HEK293 (cell line): ENCODE data around the gene RPL10.

Experiments used
- CTCF ChIA-PET: fragments of 350-600 bp; formaldehyde crosslinking; extraction: SDS; loops from one replicate; lab custom pipeline; 2021; ENCODE audit warnings: antibody characterized with exemption; lab: Yijun Ruan, JAX
- POLR2A ChIA-PET: fragments of 300-600 bp; formaldehyde crosslinking; extraction: SDS; loops from one replicate; lab custom pipeline; 2020; ENCODE audit warnings: antibody characterized with exemption, inconsistent platforms; lab: Yijun Ruan, JAX
- H3K27ac ChIP-seq: fragments of 200-500 bp; sonication (Bioruptor generic); 2 replicates; pipeline ENCODE4 v1.5.1; 2014; ENCODE audit warnings: low read depth, low read length, control low read depth, inconsistent platforms; ENCODE audit errors: extremely low read depth
- H3K36me3 ChIP-seq, 2 experiments: fragments of 200-500 bp in 1 of 2; sonication (Bioruptor generic) in 1 of 2; 1 replicate in 1 of 2; 2 replicates in 1 of 2; pipeline ENCODE4 v1.5.1; 2014 to 2017; ENCODE audit warnings: inconsistent platforms in 2 of 2, low read length in 2 of 2; ENCODE audit not compliant: control insufficient read depth in 2 of 2, insufficient read depth in 1 of 2
- H3K4me1 ChIP-seq: fragments of 200-500 bp; sonication (Bioruptor generic); 2 replicates; pipeline ENCODE4 v1.5.1; 2014; ENCODE audit warnings: mild to moderate bottlenecking, low read length, inconsistent platforms; ENCODE audit not compliant: control insufficient read depth, insufficient read depth
- H3K4me3 ChIP-seq: 2 replicates; pipeline ENCODE4 v1.5.1; 2011; ENCODE audit warnings: low read depth, mild to moderate bottlenecking, control low read depth, low read length, moderate library complexity
- H3K9me3 ChIP-seq: fragments of 200-500 bp; sonication (Bioruptor generic); 2 replicates; pipeline ENCODE4 v1.5.1; 2014; ENCODE audit warnings: low read depth, low read length, inconsistent platforms; ENCODE audit not compliant: control insufficient read depth, insufficient read depth
- GLIS1 ChIP-seq: fragments of 450-650 bp; formaldehyde crosslinking; IDR thresholded peaks from 2 replicates; pipeline ENCODE4 v1.5.1; 2016; ENCODE audit warnings: missing biosample characterization, missing genetic modification characterization
- GLIS2 ChIP-seq: fragments of 450-650 bp; formaldehyde crosslinking; IDR thresholded peaks from 2 replicates; pipeline ENCODE4 v1.5.1; 2016; ENCODE audit warnings: missing biosample characterization, missing genetic modification characterization
- KLF16 ChIP-seq: fragments of 450-650 bp; formaldehyde crosslinking; IDR thresholded peaks from 2 replicates; pipeline ENCODE4 v1.5.1; 2017; ENCODE audit warnings: missing biosample characterization, missing genetic modification characterization
- SCRT1 ChIP-seq: fragments of 450-650 bp; formaldehyde crosslinking; IDR thresholded peaks from 2 replicates; pipeline ENCODE4 v1.5.1; 2016; ENCODE audit warnings: missing biosample characterization, missing genetic modification characterization, borderline replicate concordance
- SCRT2 ChIP-seq: fragments of 450-650 bp; formaldehyde crosslinking; IDR thresholded peaks from 2 replicates; pipeline ENCODE4 v1.5.1; 2016; ENCODE audit warnings: missing biosample characterization, missing genetic modification characterization
- WT1 ChIP-seq: fragments of 450-650 bp; formaldehyde crosslinking; IDR thresholded peaks from 2 replicates; pipeline ENCODE4 v1.5.1; 2016; ENCODE audit warnings: missing biosample characterization, missing genetic modification characterization
- ZIC2 ChIP-seq: fragments of 450-650 bp; formaldehyde crosslinking; IDR thresholded peaks from 2 replicates; pipeline ENCODE4 v1.5.1; 2016; ENCODE audit warnings: missing biosample characterization, missing genetic modification characterization
- ZNF157 ChIP-seq: fragments of 450-650 bp; formaldehyde crosslinking; IDR thresholded peaks from 2 replicates; pipeline ENCODE4 v1.5.1; 2016; ENCODE audit warnings: missing biosample characterization, missing genetic modification characterization
- ZNF391 ChIP-seq: fragments of 450-650 bp; formaldehyde crosslinking; IDR thresholded peaks from 2 replicates; pipeline ENCODE4 v1.5.1; 2016; ENCODE audit warnings: low read depth, missing biosample characterization, missing genetic modification characterization, borderline replicate concordance
- ZNF416 ChIP-seq: fragments of 450-650 bp; formaldehyde crosslinking; IDR thresholded peaks from 2 replicates; pipeline ENCODE4 v1.5.1; 2016; ENCODE audit warnings: missing biosample characterization, missing genetic modification characterization
- ZNF473 ChIP-seq: fragments of 450-650 bp; formaldehyde crosslinking; IDR thresholded peaks from 2 replicates; pipeline ENCODE4 v1.5.1; 2017; ENCODE audit warnings: missing biosample characterization, missing genetic modification characterization
- ZNF660 ChIP-seq: fragments of 450-650 bp; IDR thresholded peaks from 2 replicates; pipeline ENCODE4 v1.5.1; 2018; ENCODE audit warnings: missing biosample characterization, mild to moderate bottlenecking, missing genetic modification characterization
- ZNF768 ChIP-seq: fragments of 450-650 bp; formaldehyde crosslinking; IDR thresholded peaks from 2 replicates; pipeline ENCODE4 v1.5.1; 2018; ENCODE audit warnings: missing biosample characterization, mild to moderate bottlenecking, missing genetic modification characterization
- ZNF776 ChIP-seq: fragments of 450-650 bp; formaldehyde crosslinking; IDR thresholded peaks from 2 replicates; pipeline ENCODE4 v1.5.0; 2017; ENCODE audit warnings: missing biosample characterization, missing genetic modification characterization, borderline replicate concordance
- TF ChIP-seq, protein P1 (sequence below): fragments of 450-650 bp; formaldehyde crosslinking; IDR thresholded peaks from 2 replicates; pipeline ENCODE4 v1.5.1; 2016; ENCODE audit warnings: missing biosample characterization, missing genetic modification characterization
- TF ChIP-seq, protein P2 (sequence below): fragments of 450-650 bp; formaldehyde crosslinking; IDR thresholded peaks from 2 replicates; pipeline ENCODE4 v1.5.1; 2016; ENCODE audit warnings: missing biosample characterization, missing genetic modification characterization, low read depth
- TF ChIP-seq, protein P3 (sequence below): fragments of 450-650 bp; formaldehyde crosslinking; IDR thresholded peaks from 2 replicates; pipeline ENCODE4 v1.5.1; 2016; ENCODE audit warnings: missing biosample characterization, missing genetic modification characterization
- TF ChIP-seq, protein P4 (sequence below): fragments of 450-650 bp; formaldehyde crosslinking; IDR thresholded peaks from 2 replicates; pipeline ENCODE4 v1.5.1; 2016; ENCODE audit warnings: missing biosample characterization, missing genetic modification characterization
- TF ChIP-seq, protein P5 (sequence below): fragments of 450-650 bp; formaldehyde crosslinking; IDR thresholded peaks from 2 replicates; pipeline ENCODE4 v1.5.1; 2016; ENCODE audit warnings: missing biosample characterization, missing genetic modification characterization
- TF ChIP-seq, protein P6 (sequence below): fragments of 450-650 bp; formaldehyde crosslinking; IDR thresholded peaks from 2 replicates; pipeline ENCODE4 v1.5.1; 2016; ENCODE audit warnings: missing biosample characterization, missing genetic modification characterization

The RPL10 gene

DNA sequence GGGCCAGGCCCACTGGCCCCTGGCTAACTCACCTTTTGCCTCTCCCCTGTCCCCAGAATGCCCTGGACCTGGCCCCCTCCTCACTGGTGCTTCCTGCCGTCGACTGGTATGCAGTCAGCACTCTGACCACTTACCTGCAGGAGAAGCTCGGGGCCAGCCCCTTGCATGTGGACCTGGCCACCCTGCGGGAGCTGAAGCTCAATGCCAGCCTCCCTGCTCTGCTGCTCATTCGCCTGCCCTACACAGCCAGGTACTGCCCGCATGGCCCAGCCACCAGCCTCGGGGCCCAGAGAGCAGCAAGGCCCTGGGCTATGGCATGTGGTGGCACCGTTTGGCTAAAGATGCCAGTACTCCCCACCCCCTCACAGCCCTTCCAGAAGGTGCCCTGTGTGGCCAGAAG lies 34.0 kb downstream of the RPL10 start:
- Histone ChIP-seq H3K36me3 (peaks cover 0 to 55% of the 10 kb centered on the region in 2 experiments; a peak in 1 of 3 replicates), H3K4me3 (no peak overlapping the region), H3K9me3 (no peaks in the 10 kb centered on the region), H3K4me1 (no peaks in the 10 kb centered on the region), H3K27ac (no peak overlapping the region)
- ChIA-PET POLR2A (interaction anchor here (0.7 to 1.6 kb wide), 5 partner anchors 15 to 59 kb away, joined by 3 to 9 read pairs (median 3); partner anchors contain the start of gene DNASE1L1), CTCF (no interaction called here)
- no peak for TF ChIP-seq ZNF391 (tag by site-specific recombination)
- TF ChIP-seq ZNF416 (tag by site-specific recombination) = no peak
- TF ChIP-seq ZNF768 = no peak
- no peak for TF ChIP-seq ZNF660 (tag by site-specific recombination)
- no peak for TF ChIP-seq ZNF473 (tag by site-specific recombination)

DNA sequence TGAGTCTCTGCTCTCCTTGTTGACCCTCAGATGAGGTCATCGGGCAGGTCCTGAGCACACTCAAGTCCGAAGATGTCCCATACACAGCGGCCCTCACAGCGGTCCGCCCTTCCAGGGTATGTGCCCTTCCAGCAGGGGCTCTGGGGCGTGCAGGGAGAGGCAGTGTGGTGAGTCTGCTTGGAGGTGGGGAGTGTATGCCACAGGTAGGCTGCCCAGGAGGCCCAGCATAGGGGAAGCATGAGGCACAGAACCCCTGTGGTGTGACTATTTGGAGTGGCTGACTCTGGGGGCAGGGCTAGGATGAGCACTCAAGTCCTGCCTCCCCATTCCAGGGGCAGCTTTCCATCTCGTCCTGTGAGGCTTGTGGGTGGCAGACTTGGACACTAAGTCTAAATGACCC lies 35.4 kb downstream of the RPL10 start:
- H3K4me3 ChIP-seq = no peak overlapping the region
- no peak overlapping the region for H3K27ac ChIP-seq
- H3K36me3 ChIP-seq = peaks cover 0 to 61% of the 10 kb centered on the region in 2 experiments; a peak in 1 of 3 replicates
- TF ChIP-seq, protein P1, sequence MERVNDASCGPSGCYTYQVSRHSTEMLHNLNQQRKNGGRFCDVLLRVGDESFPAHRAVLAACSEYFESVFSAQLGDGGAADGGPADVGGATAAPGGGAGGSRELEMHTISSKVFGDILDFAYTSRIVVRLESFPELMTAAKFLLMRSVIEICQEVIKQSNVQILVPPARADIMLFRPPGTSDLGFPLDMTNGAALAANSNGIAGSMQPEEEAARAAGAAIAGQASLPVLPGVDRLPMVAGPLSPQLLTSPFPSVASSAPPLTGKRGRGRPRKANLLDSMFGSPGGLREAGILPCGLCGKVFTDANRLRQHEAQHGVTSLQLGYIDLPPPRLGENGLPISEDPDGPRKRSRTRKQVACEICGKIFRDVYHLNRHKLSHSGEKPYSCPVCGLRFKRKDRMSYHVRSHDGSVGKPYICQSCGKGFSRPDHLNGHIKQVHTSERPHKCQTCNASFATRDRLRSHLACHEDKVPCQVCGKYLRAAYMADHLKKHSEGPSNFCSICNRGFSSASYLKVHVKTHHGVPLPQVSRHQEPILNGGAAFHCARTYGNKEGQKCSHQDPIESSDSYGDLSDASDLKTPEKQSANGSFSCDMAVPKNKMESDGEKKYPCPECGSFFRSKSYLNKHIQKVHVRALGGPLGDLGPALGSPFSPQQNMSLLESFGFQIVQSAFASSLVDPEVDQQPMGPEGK (tag by site-specific recombination) = 0 out of 2 replicates have a peak, but pooled peaks have one; percentile 33
- 0 out of 2 replicates have a peak, but pooled peaks have one; percentile 21 for TF ChIP-seq GLIS2 (tag by site-specific recombination)
- TF ChIP-seq, protein P2, sequence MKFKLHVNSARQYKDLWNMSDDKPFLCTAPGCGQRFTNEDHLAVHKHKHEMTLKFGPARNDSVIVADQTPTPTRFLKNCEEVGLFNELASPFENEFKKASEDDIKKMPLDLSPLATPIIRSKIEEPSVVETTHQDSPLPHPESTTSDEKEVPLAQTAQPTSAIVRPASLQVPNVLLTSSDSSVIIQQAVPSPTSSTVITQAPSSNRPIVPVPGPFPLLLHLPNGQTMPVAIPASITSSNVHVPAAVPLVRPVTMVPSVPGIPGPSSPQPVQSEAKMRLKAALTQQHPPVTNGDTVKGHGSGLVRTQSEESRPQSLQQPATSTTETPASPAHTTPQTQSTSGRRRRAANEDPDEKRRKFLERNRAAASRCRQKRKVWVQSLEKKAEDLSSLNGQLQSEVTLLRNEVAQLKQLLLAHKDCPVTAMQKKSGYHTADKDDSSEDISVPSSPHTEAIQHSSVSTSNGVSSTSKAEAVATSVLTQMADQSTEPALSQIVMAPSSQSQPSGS = 0 out of 2 replicates have a peak, but pooled peaks have one; percentile 26
- TF ChIP-seq ZNF157 (tag by site-specific recombination) = no peak
- no peak for TF ChIP-seq WT1 (tag by site-specific recombination)
- TF ChIP-seq, protein P3, sequence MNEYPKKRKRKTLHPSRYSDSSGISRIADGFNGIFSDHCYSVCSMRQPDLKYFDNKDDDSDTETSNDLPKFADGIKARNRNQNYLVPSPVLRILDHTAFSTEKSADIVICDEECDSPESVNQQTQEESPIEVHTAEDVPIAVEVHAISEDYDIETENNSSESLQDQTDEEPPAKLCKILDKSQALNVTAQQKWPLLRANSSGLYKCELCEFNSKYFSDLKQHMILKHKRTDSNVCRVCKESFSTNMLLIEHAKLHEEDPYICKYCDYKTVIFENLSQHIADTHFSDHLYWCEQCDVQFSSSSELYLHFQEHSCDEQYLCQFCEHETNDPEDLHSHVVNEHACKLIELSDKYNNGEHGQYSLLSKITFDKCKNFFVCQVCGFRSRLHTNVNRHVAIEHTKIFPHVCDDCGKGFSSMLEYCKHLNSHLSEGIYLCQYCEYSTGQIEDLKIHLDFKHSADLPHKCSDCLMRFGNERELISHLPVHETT (tag by site-specific recombination) = no peak
- TF ChIP-seq, protein P4, sequence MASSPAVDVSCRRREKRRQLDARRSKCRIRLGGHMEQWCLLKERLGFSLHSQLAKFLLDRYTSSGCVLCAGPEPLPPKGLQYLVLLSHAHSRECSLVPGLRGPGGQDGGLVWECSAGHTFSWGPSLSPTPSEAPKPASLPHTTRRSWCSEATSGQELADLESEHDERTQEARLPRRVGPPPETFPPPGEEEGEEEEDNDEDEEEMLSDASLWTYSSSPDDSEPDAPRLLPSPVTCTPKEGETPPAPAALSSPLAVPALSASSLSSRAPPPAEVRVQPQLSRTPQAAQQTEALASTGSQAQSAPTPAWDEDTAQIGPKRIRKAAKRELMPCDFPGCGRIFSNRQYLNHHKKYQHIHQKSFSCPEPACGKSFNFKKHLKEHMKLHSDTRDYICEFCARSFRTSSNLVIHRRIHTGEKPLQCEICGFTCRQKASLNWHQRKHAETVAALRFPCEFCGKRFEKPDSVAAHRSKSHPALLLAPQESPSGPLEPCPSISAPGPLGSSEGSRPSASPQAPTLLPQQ = 0 out of 2 replicates have a peak, but pooled peaks have one; percentile 18
- TF ChIP-seq, protein P5, sequence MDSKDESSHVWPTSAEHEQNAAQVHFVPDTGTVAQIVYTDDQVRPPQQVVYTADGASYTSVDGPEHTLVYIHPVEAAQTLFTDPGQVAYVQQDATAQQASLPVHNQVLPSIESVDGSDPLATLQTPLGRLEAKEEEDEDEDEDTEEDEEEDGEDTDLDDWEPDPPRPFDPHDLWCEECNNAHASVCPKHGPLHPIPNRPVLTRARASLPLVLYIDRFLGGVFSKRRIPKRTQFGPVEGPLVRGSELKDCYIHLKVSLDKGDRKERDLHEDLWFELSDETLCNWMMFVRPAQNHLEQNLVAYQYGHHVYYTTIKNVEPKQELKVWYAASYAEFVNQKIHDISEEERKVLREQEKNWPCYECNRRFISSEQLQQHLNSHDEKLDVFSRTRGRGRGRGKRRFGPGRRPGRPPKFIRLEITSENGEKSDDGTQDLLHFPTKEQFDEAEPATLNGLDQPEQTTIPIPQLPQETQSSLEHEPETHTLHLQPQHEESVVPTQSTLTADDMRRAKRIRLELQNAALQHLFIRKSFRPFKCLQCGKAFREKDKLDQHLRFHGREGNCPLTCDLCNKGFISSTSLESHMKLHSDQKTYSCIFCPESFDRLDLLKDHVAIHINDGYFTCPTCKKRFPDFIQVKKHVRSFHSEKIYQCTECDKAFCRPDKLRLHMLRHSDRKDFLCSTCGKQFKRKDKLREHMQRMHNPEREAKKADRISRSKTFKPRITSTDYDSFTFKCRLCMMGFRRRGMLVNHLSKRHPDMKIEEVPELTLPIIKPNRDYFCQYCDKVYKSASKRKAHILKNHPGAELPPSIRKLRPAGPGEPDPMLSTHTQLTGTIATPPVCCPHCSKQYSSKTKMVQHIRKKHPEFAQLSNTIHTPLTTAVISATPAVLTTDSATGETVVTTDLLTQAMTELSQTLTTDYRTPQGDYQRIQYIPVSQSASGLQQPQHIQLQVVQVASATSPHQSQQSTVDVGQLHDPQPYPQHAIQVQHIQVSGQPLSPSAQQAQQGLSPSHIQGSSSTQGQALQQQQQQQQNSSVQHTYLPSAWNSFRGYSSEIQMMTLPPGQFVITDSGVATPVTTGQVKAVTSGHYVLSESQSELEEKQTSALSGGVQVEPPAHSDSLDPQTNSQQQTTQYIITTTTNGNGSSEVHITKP (tag by site-specific recombination) = peak; percentile 37; the same call in 1 of the 2 replicates
- TF ChIP-seq SCRT1 (tag by site-specific recombination) = peak; percentile 67; the same call in 1 of the 2 replicates
- peak; percentile 95 for TF ChIP-seq ZIC2 (tag by site-specific recombination)
- peak; percentile 95 for TF ChIP-seq SCRT2 (tag by site-specific recombination)
- TF ChIP-seq GLIS1 (tag by site-specific recombination) = peak; percentile 77
- TF ChIP-seq, protein P6, sequence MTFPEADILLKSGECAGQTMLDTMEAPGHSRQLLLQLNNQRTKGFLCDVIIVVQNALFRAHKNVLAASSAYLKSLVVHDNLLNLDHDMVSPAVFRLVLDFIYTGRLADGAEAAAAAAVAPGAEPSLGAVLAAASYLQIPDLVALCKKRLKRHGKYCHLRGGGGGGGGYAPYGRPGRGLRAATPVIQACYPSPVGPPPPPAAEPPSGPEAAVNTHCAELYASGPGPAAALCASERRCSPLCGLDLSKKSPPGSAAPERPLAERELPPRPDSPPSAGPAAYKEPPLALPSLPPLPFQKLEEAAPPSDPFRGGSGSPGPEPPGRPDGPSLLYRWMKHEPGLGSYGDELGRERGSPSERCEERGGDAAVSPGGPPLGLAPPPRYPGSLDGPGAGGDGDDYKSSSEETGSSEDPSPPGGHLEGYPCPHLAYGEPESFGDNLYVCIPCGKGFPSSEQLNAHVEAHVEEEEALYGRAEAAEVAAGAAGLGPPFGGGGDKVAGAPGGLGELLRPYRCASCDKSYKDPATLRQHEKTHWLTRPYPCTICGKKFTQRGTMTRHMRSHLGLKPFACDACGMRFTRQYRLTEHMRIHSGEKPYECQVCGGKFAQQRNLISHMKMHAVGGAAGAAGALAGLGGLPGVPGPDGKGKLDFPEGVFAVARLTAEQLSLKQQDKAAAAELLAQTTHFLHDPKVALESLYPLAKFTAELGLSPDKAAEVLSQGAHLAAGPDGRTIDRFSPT (tag by site-specific recombination) = peak; percentile 35; the same call in 1 of the 2 replicates
- TF ChIP-seq KLF16 (tag by site-specific recombination) = no peak
- no peak for TF ChIP-seq ZNF776 (tag by site-specific recombination)
- no peaks in the 10 kb centered on the region for H3K9me3 ChIP-seq
- no peaks in the 10 kb centered on the region for H3K4me1 ChIP-seq
- POLR2A ChIA-PET = interaction anchor here (0.6 to 1.6 kb wide), 2 partner anchors 16 to 22 kb away, joined by 3 to 9 read pairs; no protein-coding TSS in a partner anchor
- CTCF ChIA-PET = no interaction called here
